Activated naive CD8-positive, alpha-beta T cell treated with anti-CD3 and anti-CD28 coated beads, Interleukin-2, amount 50 U/mL, for 24 hours (primary cell): ENCODE results near the gene SCN4A.

ENCODE experiments used
- ATAC-seq: fragments of 150-1000 bp; cut with Tn5 transposase; one replicate; pipeline ENCODE4 v1.10.0; 2021
- DNase-seq: peaks from one replicate; pipeline ENCODE4 v3.0.0; 2021
- H3K27ac Mint-ChIP-seq: one replicate; pipeline ENCODE4 v1.8.0; 2021; ENCODE audit warnings: mild to moderate bottlenecking, mixed read lengths
- H3K27me3 Mint-ChIP-seq: one replicate; pipeline ENCODE4 v1.8.0; 2021; ENCODE audit warnings: mixed read lengths
- H3K36me3 Mint-ChIP-seq: one replicate; pipeline ENCODE4 v1.8.0; 2021; ENCODE audit warnings: low read depth, mixed read lengths
- H3K4me1 Mint-ChIP-seq: one replicate; pipeline ENCODE4 v1.8.0; 2021; ENCODE audit warnings: mixed read lengths
- H3K4me3 Mint-ChIP-seq: one replicate; pipeline ENCODE4 v1.8.0; 2021; ENCODE audit warnings: mild to moderate bottlenecking, moderate library complexity, mixed read lengths
- H3K9me3 Mint-ChIP-seq: one replicate; pipeline ENCODE4 v1.8.0; 2021; ENCODE audit warnings: mixed read lengths

SCN4A gene

DNA sequence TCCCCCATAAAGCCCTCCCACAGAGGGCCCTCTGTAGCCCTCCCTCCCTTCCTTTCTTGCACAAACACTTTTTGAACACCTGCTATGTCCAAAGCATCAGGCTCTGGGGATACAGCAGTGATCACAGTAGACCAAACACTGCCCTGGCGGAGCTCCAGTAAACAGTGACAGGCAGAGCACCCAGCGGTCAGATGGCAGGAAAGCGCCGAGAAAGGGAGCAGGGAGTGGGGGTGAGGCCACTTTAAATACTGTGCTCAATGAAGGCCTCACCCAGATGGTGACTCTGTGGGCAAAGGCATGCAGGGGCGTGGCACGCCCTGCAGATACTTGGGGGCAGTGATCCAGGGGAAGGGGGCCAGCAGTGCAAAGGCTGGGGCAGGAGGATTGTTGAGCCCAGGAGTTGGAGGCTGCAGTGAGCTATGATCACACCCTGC is 33.0 kb upstream of the SCN4A start:
- no peak for ATAC-seq
- Mint-ChIP-seq H3K27me3 (no peaks in the 10 kb centered on the region), H3K27ac (peak overlapping the region; percentile 69), H3K4me3 (no peak overlapping the region), H3K36me3 (peaks cover 14% of the 10 kb centered on the region), H3K9me3 (no peaks in the 10 kb centered on the region), H3K4me1 (peaks cover 39% of the 10 kb centered on the region)
- DNase-seq = no peak

DNA sequence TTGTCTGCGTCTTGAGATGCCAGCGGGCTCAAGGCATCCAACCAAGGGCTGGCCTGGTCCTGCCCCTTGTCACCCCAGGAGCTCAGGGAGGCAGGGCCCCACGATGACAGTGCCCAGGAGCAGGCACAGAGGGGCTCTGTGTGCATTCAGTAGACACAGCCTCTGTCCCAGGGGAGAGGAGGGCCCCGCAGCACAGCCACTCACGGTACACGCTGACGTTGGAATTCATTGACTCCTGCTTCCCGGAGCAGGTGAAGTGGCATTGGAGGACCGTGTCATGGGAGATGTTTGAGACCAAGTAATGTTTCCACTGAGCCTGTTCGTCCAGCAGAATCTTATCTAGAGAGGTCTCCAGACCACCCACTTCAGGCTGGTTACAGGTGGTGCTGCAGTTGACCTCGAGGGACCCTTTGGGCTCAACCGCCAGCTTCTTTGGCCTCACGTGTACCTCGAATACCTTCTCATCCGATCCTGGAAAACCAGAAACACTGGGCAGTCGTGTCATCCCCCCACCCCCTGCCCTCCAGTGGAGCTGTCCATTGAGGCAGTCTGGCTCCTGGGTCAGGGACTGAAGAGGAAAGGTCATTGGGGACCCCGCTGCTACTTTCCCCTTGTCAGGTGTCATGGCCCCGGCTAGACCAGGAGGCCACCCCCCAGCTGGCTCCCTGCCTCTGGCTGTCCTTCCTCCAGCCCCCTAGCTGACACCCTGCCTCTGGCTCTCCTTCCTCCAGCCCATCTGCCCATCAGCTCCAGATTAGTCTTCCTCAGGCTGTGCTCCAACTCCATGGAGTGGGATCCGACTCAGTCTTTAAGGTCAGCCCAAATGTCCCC is 32.4 kb upstream of the SCN4A start:
- H3K4me1 Mint-ChIP-seq = peaks cover 33% of the 10 kb centered on the region
- peak overlapping the region; percentile 11 for H3K27ac Mint-ChIP-seq
- no peaks in the 10 kb centered on the region for H3K27me3 Mint-ChIP-seq
- H3K4me3 Mint-ChIP-seq = no peak overlapping the region
- DNase-seq = no peak
- ATAC-seq = no peak
- peaks cover 13% of the 10 kb centered on the region for H3K36me3 Mint-ChIP-seq
- H3K9me3 Mint-ChIP-seq = no peaks in the 10 kb centered on the region

DNA sequence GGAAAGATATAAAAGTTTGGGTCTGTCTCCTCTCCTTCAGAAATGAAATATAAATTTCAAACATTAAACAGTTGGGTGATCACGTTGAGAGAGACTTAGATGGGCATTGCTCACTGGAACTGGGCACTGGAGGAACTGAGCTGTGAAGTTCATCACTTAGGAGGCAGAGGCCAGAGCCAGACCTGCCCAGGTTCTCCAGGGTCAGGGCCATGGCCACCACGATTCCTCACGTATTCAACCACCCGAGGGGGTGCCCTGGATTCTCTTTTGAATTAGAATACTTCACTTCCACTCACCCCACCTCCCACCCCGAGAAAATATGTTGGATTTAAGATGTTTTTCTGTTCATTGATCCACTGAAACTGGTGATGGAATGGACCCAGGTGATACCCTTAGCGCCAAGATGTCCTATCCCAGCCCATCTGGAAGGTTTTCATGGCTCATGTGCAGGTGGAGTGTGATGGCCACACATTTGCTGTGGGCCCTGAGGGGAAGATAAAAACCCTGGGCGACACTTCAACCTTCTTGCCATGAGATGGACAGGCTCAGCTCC is 31.6 kb upstream of the SCN4A start:
- no peaks in the 10 kb centered on the region for H3K9me3 Mint-ChIP-seq
- H3K27ac Mint-ChIP-seq = peak overlapping the region; percentile 11

DNA sequence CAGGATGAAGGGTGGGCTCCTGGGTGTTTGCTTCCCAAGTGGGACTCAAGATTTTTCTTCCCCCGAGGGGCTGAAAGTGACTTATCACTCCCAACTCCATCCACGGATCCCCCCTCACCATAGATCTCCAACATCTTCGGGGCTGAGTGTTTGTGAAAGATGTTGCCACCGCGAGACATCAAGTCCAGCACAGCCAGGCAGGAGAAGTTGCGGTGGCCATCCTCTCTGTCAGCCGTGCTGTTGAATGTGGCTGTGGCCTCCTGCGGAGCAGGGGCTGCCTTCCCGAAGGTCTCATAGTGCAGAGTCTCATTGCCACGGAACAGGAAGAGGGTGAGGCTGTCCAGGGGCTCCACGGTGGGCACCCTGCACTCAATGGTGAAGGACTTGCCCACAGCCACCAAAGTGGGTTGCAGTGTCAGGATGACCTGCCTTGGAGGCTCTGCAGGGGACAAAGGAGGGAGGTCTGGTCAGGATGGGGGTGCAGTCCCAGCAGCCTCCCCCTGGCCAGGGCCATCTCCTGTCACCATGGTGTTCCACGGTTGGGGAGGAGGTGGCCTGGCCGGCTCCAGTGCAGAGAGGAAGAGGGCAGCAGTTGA is 30.9 kb upstream of the SCN4A start:
- H3K9me3 Mint-ChIP-seq = no peaks in the 10 kb centered on the region
- H3K4me1 Mint-ChIP-seq = peaks cover 31% of the 10 kb centered on the region
- H3K27me3 Mint-ChIP-seq = no peaks in the 10 kb centered on the region
- DNase-seq (no peak), ATAC-seq (no peak)
- no peak overlapping the region for H3K4me3 Mint-ChIP-seq
- peaks cover 7% of the 10 kb centered on the region for H3K36me3 Mint-ChIP-seq
- no peak overlapping the region for H3K27ac Mint-ChIP-seq

More for the DNA sequence above, 31.6 kb upstream of the SCN4A start:
- DNase-seq (no peak), ATAC-seq (no peak)
- peaks cover 9% of the 10 kb centered on the region for H3K36me3 Mint-ChIP-seq
- no peaks in the 10 kb centered on the region for H3K27me3 Mint-ChIP-seq
- H3K4me3 Mint-ChIP-seq = no peak overlapping the region
- peaks cover 30% of the 10 kb centered on the region for H3K4me1 Mint-ChIP-seq

DNA sequence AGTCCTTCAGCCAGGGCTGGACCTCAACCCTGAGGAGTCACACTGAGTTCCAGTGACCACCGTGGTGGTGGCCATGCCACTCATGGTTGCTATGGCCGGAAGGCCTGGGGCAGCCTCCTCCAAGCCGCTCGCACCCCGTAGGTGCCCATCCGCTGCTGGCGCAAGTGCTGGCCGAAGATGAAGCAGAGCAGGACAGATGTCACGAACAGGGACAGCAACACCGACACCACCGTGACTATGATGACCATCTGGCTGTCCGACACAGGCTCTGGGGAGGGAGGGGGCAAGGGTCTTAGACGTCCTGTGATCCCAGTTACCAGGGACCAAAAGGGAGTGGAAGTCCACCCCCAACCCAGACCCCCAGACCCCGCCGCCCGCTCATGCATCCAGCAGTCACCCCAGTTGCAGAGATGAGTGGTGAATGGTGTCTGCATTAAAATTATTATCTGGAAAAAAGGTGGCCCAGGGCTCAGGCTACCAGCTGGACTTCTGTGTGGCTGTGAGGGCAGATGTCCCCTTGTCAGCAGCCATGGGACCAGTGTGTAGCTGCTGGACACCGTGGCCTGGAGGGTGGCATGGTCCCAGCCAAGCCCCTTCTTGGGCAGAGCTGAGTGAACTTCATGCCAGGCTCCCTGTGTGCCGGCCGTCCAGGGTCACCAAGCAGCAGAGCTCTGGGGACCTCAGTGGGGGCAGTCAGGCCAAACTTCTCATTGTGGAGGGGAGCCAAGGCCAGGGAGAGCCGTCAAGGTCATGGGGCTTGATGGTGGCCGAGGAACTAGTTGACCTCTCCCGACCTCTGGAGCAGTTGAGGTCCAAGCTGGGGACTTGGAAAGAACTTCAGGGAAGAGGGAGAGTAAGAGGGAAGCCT is 30.2 kb upstream of the SCN4A start:
- H3K4me3 Mint-ChIP-seq = no peak overlapping the region
- H3K4me1 Mint-ChIP-seq = peaks cover 26% of the 10 kb centered on the region
- no peak for ATAC-seq
- H3K27ac Mint-ChIP-seq = no peak overlapping the region
- H3K9me3 Mint-ChIP-seq = no peaks in the 10 kb centered on the region
- peaks cover 7% of the 10 kb centered on the region for H3K36me3 Mint-ChIP-seq
- no peak for DNase-seq
- H3K27me3 Mint-ChIP-seq = no peaks in the 10 kb centered on the region

DNA sequence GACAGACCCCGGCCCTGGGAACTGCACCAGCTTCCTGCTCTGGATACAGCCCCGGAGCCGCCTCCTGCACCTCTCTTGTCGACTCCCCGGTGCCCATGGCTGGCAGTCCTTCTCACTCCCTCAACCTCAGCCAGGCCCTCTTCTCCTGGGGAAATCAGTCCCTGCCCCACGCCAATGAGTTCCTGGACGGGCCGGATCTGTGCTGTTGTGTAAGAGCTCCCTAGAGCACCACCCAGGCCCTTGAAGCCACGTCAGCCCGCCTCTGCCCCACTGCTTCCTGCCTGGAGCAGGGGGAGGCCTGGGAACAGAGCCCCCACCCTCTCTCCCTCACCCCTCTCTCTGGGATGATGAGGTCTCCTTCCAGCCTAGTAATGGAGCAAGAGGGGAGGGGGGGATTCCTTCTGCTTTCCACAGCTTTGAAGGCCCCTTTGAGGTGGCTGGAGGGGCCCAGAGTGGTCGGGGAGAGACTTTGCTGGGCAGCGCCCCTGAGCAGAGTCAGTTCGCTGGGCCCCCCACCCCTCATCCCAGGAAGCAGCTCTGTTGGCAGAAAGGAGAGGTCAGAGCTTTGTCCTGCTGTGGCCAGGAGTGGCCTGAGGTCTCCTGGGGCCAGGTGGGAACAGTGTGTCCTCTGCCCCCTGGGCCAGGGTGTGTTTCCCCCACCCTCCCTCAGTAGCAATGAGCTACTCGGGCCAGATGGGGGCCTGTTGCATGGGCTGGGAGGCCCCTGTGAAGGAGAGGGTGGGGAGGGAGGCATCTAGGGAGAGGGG is 29.2 kb upstream of the SCN4A start:
- H3K27me3 Mint-ChIP-seq = no peaks in the 10 kb centered on the region
- H3K9me3 Mint-ChIP-seq = no peaks in the 10 kb centered on the region
- no peak overlapping the region for H3K4me3 Mint-ChIP-seq
- peaks cover 25% of the 10 kb centered on the region for H3K4me1 Mint-ChIP-seq
- DNase-seq (no peak), ATAC-seq (no peak)
- peaks cover 7% of the 10 kb centered on the region for H3K36me3 Mint-ChIP-seq
- H3K27ac Mint-ChIP-seq = no peak overlapping the region

DNA sequence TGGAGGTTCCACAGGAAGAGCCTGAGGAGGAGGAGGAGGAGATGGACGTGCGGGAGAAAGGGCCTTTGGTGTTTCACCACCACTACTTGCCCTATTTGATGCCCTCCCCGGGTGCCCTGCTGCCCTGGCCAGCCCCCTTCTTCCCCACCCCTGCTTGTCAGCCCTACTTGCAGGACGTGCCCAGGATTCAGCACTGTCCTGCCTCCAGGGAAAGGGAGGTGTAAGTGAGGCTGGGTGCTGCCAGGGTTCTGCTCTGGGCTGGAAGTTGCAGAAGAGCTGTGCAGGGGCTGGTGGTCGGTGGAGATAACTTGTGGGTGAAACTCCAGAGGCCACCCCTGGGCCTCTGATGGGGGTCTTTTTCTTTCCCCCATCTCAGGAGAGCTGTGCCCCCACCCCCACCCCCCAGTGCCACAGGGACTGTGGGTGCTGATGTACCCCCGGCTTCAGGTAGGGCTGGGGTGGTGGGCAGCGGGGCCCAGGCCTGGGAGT is 28.4 kb upstream of the SCN4A start:
- no peak overlapping the region for H3K27ac Mint-ChIP-seq
- H3K9me3 Mint-ChIP-seq = no peaks in the 10 kb centered on the region
- H3K4me3 Mint-ChIP-seq = no peak overlapping the region
- ATAC-seq (no peak), DNase-seq (no peak)
- peaks cover 23% of the 10 kb centered on the region for H3K4me1 Mint-ChIP-seq
- peaks cover 7% of the 10 kb centered on the region for H3K36me3 Mint-ChIP-seq
- H3K27me3 Mint-ChIP-seq = no peaks in the 10 kb centered on the region

DNA sequence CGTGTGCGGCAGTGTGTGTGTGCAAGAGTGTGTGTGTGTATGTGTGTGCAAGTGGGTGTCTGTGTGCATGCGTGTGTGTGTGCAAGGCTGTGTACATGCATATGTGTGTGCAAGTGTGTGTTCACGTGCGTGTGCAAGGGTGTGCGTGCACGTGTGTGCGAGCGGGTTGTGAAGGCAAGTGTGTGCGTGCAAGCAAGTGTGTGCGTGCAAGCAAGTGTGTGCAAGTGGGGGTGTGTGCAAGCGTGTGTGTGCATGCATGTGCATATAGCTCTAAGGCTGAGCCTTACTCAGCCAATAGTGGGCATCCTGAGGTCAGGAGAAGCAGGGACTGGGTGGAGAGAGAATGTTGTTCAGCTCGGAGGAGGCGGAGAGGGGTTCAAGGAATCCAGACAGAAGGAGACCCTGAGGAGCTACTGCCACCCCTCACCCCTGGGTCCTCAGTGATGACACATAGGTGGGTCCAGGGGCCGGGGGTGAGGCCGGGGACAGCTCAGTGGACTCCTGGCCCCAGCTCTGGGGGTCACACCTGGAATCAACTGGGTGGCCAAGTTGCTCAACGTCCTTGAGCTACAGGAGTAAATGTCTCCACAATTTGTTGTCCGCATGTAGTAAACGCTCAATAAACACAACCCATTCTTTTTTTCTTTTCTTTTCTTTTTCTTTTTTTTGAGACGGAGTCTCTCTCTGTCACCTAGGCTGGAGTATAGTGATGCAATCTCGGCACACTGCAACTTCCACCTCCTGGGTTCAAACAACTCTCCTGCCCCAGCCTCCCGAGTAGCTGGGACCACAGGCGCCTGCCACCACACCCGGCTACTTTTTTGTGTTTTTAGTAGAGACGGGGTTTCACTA is 27.2 kb upstream of the SCN4A start:
- Mint-ChIP-seq H3K4me1 (peaks cover 21% of the 10 kb centered on the region), H3K9me3 (no peaks in the 10 kb centered on the region), H3K27ac (peak overlapping the region; percentile 0), H3K36me3 (peaks cover 6% of the 10 kb centered on the region), H3K4me3 (no peak overlapping the region), H3K27me3 (no peaks in the 10 kb centered on the region)
- no peak for ATAC-seq
- DNase-seq = no peak

DNA sequence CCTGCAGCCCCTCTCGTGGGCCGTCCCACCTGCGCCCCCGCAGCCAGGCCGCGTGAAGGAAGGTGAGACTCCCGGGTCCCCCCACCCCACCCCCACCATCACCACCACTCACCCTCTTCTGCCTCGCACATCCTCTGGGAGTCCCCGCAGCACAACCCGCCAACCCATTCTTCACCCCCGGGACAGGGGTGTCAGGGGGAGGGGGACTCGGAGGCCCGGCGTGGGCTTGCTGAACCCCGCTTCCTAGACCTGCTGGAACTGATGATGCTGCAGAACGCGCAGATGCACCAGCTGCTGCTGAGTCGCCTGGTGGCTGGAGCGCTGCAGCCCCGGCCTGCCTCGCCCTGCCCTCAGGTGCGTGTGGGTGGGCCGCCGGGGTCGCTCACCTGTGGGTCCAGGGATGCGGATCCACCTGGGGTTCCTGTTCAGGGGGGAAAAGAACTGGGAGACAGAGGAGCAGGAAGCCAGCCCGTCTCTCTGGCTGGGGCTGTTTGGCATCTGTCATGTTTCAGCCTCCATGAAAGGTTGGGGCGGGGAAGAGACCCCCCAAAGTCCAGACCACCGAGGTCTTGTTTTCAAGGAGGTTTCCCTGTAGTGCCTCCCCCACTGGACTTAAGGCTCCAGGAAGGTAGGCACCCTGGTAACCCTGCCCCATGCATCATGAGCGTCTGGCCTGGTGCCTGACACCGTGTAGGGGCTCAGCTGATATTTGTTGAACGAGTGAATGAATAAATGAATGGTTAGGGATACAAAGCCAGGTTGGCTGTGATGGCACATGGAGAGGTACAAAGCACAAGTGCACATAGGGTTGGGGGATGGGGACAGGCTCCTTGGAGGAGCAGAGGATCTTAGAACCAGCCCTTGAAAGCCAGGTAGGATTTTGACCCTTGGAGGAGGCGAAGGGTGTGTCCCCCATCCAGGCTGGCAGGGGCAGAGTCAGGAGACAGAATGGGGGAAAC is 26.3 kb upstream of the SCN4A start:
- H3K27ac Mint-ChIP-seq = peak overlapping the region; percentile 0
- H3K27me3 Mint-ChIP-seq = no peaks in the 10 kb centered on the region
- H3K36me3 Mint-ChIP-seq = peaks cover 6% of the 10 kb centered on the region
- ATAC-seq = no peak
- H3K4me3 Mint-ChIP-seq = peak overlapping the region; percentile 71
- H3K9me3 Mint-ChIP-seq = no peaks in the 10 kb centered on the region
- no peak for DNase-seq
- peaks cover 22% of the 10 kb centered on the region for H3K4me1 Mint-ChIP-seq

DNA sequence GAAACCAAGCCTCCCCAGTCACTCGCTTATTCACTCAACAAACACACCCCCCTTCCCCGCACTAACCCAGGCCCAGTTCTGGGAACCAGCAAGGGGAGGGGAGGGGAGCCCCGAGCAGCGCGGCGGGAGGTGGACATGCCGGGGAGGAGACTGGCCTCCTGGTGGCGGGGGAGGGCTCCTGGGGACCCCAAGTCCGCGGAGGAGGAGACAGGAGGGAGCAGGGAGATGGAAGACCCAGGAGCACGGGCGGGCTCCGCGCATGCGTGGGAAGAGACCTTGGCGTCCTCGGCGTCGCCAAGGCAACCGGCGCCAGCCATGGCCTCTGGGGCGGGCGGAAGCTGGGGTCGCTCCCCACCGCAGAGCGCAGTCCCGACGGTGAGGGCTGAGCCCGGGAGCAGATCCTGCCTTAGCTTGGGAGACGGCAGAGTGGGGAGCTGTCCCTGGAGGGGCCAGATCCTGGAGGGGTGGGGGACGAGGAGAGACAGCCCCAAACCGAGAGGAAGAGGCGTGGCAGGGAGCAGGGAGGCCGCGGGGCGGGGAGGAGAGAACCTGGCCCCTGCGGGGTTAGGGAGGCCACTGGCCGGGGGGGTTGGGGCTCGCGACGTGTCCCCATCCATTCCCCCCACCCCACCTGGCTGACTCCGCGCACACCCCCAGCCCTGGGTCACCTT is 25.5 kb upstream of the SCN4A start, which contains the start of gene PRR29:
Gene PRR29 (plus strand): TSS at position 302 of the 671 bp plus-strand sequence. CDS start 14 bp downstream, at position 316.
- peak; percentile 75 for DNase-seq
- peak within 1 kb of the TSS; percentile 80 for H3K4me3 Mint-ChIP-seq
- peaks cover 28% of the 10 kb centered on the region for H3K4me1 Mint-ChIP-seq
- peak; percentile 72 for ATAC-seq
- H3K9me3 Mint-ChIP-seq = no peaks in the 10 kb centered on the region
- H3K27me3 Mint-ChIP-seq = no peaks in the 10 kb centered on the region
- peaks cover under 1% of the 10 kb centered on the region for H3K36me3 Mint-ChIP-seq
- H3K27ac Mint-ChIP-seq = no peak within 1 kb of the TSS

DNA sequence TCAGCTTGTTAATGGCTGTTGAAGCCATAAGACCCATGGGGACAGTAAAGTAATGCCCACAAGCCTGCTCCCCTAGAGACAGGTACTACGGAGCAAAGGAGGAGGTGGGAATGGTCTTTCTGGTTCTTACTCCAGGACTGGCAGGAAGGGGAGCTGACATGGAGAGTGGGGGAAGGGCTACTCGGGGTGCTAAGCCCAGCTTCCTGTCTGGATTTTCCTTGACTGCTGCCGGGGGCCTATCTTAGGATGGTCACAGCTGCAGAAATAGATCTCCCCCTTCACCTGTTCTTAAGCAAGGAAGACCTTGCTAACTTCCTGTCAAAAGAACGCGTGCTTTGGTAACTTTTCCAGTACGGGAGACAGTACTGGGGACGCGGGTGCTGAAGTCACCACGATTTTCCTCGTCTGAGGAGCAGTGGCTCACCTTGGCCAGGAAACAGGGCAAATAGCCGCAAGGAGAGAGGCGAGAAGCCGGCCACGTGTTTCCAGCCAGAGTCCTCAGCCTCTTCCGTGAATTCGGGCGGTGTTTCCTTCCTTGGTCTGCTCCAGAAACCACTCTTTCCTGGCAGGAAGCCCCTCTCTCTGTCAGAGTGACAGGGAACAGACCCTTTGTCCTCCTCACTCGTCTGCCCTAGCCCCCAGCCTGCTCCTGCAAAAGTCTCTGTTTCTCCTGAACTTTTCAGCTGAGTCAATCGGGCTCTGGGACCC is 24.8 kb upstream of the SCN4A start:
- Mint-ChIP-seq H3K4me1 (peaks cover 32% of the 10 kb centered on the region), H3K9me3 (no peaks in the 10 kb centered on the region)
- ATAC-seq = no peak

More for the DNA sequence above, 24.8 kb upstream of the SCN4A start:
- DNase-seq = no peak
- Mint-ChIP-seq H3K4me3 (peak overlapping the region; percentile 80), H3K27ac (no peak overlapping the region), H3K36me3 (no peaks in the 10 kb centered on the region), H3K27me3 (no peaks in the 10 kb centered on the region)
